Activated B cell treated with CpG ODN at 0.5 μM for 24 hours (primary cell): ENCODE measurements around the gene PAMR1. TPM values are rescaled to one million over a fixed set of nuclear protein-coding genes. Genes with fewer than 3 reads are reported as not detected.

Experiments used
- ATAC-seq: fragments of 200-7000 bp; cut with Tn5 transposase; one replicate; pipeline ENCODE4 v1.10.0; 2021; ENCODE audit warnings: low read depth, mild to moderate bottlenecking, moderate library complexity
- CTCF ChIA-PET: fragments of 350-600 bp; sonication (Branson Sonifier 250); formaldehyde crosslinking; loops from one replicate; lab custom pipeline; 2021; ENCODE audit warnings: antibody characterized with exemption; lab: Charles Lee
- POLR2A ChIA-PET: fragments of 350-600 bp; sonication (Branson Sonifier 250); formaldehyde crosslinking; loops from one replicate; lab custom pipeline; 2021; ENCODE audit warnings: antibody characterized with exemption; lab: Charles Lee
- DNase-seq: peaks from one replicate; pipeline ENCODE4 v3.0.0; 2022
- H3K27ac Mint-ChIP-seq: one replicate; pipeline ENCODE4 v1.8.0; 2020; ENCODE audit warnings: mixed read lengths
- H3K27me3 Mint-ChIP-seq: one replicate; pipeline ENCODE4 v1.8.0; 2021; ENCODE audit warnings: mixed read lengths
- H3K36me3 Mint-ChIP-seq: one replicate; pipeline ENCODE4 v1.8.0; 2021; ENCODE audit warnings: low read depth, mixed read lengths
- H3K4me1 Mint-ChIP-seq: one replicate; pipeline ENCODE4 v1.8.0; 2021; ENCODE audit warnings: mixed read lengths
- H3K4me3 Mint-ChIP-seq: one replicate; pipeline ENCODE4 v1.8.0; 2020; ENCODE audit warnings: mild to moderate bottlenecking, mixed read lengths
- H3K9me3 Mint-ChIP-seq: one replicate; pipeline ENCODE4 v1.8.0; 2020; ENCODE audit warnings: mixed read lengths
- intact Hi-C: fragments of 100-400 bp; cut with micrococcal nuclease; formaldehyde crosslinking; loops from one replicate; pipeline ENCODE4 v1.15.1; 2024
- total RNA-seq: library from RNA; stranded (reverse); gene quantifications from 2 replicates; pipeline ENCODE4 v1.2.3, GENCODE V29; 2022
- TF ChIP-seq, protein P1 (sequence below): fragments of 200-600 bp; IDR thresholded peaks from one replicate; pipeline ENCODE4 v1.8.0; 2022; ENCODE audit warnings: antibody characterized with exemption, mild to moderate bottlenecking

The PAMR1 gene
- total RNA-seq, 1 donor from 2014 or later = not detected

GRCh38 chr11:35436581-35437250 lies 88.7 kb downstream of the PAMR1 start:
- TF ChIP-seq, protein P1, sequence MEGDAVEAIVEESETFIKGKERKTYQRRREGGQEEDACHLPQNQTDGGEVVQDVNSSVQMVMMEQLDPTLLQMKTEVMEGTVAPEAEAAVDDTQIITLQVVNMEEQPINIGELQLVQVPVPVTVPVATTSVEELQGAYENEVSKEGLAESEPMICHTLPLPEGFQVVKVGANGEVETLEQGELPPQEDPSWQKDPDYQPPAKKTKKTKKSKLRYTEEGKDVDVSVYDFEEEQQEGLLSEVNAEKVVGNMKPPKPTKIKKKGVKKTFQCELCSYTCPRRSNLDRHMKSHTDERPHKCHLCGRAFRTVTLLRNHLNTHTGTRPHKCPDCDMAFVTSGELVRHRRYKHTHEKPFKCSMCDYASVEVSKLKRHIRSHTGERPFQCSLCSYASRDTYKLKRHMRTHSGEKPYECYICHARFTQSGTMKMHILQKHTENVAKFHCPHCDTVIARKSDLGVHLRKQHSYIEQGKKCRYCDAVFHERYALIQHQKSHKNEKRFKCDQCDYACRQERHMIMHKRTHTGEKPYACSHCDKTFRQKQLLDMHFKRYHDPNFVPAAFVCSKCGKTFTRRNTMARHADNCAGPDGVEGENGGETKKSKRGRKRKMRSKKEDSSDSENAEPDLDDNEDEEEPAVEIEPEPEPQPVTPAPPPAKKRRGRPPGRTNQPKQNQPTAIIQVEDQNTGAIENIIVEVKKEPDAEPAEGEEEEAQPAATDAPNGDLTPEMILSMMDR = no peak
- ATAC-seq (no peak), DNase-seq (no peak)
- H3K27ac Mint-ChIP-seq = no peak overlapping the region
- ChIA-PET POLR2A (no interaction called here), CTCF (no interaction called here)
- no peaks in the 10 kb centered on the region for H3K36me3 Mint-ChIP-seq
- no peaks in the 10 kb centered on the region for H3K9me3 Mint-ChIP-seq
- H3K4me3 Mint-ChIP-seq = no peak overlapping the region
- H3K27me3 Mint-ChIP-seq = peaks cover 21% of the 10 kb centered on the region
- intact Hi-C loops = no loop called here
- H3K4me1 Mint-ChIP-seq = no peaks in the 10 kb centered on the region

DNA sequence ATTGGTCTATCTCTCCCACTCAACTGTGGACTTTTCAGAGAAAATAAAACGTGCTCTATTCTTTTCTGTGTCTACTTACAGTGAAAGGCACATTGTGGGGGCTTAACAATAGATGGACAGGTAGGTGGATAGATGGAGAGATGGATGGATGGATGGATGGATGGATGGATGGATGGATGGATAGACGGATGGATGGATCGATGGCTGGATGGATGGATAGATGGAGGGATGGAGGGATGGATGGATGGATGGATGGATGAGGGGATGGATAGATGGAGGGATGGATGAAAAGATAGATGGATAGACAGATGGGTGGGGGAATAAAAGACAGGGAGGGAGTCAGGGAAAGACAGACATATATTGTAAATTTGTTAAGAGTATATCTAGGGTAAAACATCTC lies 91.8 kb downstream of the PAMR1 start:
- Mint-ChIP-seq H3K4me3 (no peak overlapping the region), H3K27ac (no peak overlapping the region), H3K4me1 (no peaks in the 10 kb centered on the region), H3K27me3 (peaks cover 35% of the 10 kb centered on the region), H3K9me3 (no peaks in the 10 kb centered on the region), H3K36me3 (no peaks in the 10 kb centered on the region)
- DNase-seq (no peak), ATAC-seq (no peak)
- intact Hi-C loops = no loop called here
- POLR2A ChIA-PET = no interaction called here
- CTCF ChIA-PET = no interaction called here
- TF ChIP-seq, protein P1 = no peak

DNA sequence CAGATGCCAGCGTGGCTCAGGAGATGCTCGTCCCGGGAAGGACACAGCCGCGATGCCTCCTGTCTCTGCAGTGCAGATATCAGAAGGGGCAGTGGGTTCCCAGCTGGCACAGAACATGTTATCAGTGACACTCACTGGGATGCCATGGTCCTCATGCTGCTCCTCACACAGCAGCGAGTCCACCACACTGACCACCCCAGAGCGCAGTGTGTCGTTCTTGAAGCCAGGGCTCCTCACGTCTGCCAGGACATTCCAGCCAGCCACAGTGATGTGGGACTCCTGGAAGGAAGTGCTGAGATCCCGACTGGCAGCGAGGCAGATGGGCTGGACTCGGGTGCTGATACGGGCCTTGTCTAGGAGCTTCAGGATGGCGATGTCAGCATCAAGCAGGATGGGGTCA lies 93.0 kb downstream of the PAMR1 start:
- ATAC-seq (no peak), DNase-seq (no peak)
- no peaks in the 10 kb centered on the region for H3K4me1 Mint-ChIP-seq
- ChIA-PET POLR2A (no interaction called here), CTCF (no interaction called here)
- H3K27ac Mint-ChIP-seq = no peak overlapping the region
- no peaks in the 10 kb centered on the region for H3K36me3 Mint-ChIP-seq
- TF ChIP-seq, protein P1 = no peak
- intact Hi-C loops = no loop called here
- H3K4me3 Mint-ChIP-seq = no peak overlapping the region
- H3K27me3 Mint-ChIP-seq = peaks cover 42% of the 10 kb centered on the region
- H3K9me3 Mint-ChIP-seq = no peaks in the 10 kb centered on the region

DNA sequence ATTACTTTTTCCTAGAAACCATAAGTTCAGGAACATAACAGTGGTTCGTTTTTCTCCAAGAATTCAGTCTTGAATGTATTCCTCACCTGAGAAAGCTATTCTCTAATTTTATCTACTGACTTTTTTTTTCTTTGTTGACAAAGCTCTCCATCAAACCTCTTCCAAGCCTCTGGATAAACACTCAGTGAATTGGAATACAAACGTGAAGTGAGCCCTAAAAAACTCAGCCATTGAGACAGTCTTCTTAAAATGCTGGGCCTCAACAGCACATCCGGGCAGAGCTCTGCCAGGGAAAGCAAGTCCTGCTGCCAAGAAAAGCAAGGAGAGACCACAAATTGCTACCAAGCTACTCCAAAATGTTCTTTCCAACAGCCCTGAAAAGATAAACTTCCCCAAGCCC lies 98.3 kb downstream of the PAMR1 start:
- Mint-ChIP-seq H3K9me3 (no peaks in the 10 kb centered on the region), H3K4me1 (no peaks in the 10 kb centered on the region), H3K36me3 (no peaks in the 10 kb centered on the region), H3K4me3 (no peak overlapping the region), H3K27me3 (peaks cover 51% of the 10 kb centered on the region), H3K27ac (no peak overlapping the region)
- ChIA-PET POLR2A (no interaction called here), CTCF (no interaction called here)
- TF ChIP-seq, protein P1 = no peak
- no peak for DNase-seq
- intact Hi-C loops = no loop called here
- no peak for ATAC-seq

DNA sequence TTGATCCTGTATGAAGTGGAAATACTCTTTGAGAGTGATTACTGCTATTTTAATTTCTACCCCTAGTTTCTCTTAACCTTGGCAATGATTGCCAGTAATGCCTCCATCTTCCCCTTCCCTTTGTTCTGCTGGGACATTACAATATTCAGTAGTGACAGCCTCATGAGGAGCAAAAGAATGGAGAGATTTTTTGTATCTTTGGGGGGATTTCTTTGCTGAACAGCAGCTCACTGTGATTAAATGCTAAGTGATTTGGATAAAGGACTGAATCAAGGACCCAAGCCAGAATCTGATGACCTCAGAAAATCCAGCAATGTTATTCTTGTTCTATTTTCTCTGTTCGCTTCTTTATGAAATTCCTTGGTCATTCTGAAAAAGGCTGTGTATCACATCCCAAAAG lies 99.1 kb downstream of the PAMR1 start:
- Mint-ChIP-seq H3K4me1 (no peaks in the 10 kb centered on the region), H3K9me3 (no peaks in the 10 kb centered on the region), H3K36me3 (no peaks in the 10 kb centered on the region), H3K27ac (no peak overlapping the region), H3K4me3 (no peak overlapping the region), H3K27me3 (peaks cover 51% of the 10 kb centered on the region)
- TF ChIP-seq, protein P1 = no peak
- ATAC-seq (no peak), DNase-seq (no peak)
- ChIA-PET POLR2A (no interaction called here), CTCF (no interaction called here)
- intact Hi-C loops = no loop called here
